Activated naive CD8-positive, alpha-beta T cell treated with anti-CD3 and anti-CD28 coated beads, Interleukin-2, amount 50 U/mL, for 16 hours (primary cell): Measurements from ENCODE around the gene CPN2.

ENCODE experiments used
- DNase-seq: peaks from one replicate; pipeline ENCODE4 v3.0.0-alpha.2; 2020; ENCODE audit warnings: low read depth, low spot score

The CPN2 gene

DNA sequence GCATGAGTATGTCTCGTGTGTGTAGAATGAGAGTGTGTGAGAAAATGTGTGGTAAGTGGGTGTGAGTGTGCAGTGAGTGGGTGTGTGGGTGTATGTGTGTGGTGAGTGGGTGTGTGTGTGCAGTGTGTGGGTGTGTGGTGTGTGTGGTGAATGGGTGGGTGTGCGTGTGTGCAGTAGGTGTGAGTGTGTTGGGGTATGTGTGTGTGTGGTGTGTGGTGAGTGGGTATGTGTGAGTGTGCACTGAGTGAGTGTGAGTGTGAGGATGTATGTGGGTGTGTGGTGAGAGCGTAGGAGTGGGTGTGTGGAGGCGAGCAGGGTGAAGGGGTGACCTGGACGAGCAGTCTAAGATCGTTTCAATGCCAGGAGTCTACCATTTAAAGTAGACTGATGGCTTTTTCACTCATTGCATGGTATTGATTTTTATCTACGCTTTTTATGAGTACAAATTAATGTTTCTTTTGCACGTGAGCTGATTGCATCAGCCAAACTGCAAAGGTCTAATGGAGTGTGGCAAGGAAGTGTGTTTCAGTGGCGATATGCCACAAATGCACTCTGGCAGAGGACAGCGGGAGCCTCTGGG, 1.6 kb upstream of the CPN2 start:
- no peak for DNase-seq

DNA sequence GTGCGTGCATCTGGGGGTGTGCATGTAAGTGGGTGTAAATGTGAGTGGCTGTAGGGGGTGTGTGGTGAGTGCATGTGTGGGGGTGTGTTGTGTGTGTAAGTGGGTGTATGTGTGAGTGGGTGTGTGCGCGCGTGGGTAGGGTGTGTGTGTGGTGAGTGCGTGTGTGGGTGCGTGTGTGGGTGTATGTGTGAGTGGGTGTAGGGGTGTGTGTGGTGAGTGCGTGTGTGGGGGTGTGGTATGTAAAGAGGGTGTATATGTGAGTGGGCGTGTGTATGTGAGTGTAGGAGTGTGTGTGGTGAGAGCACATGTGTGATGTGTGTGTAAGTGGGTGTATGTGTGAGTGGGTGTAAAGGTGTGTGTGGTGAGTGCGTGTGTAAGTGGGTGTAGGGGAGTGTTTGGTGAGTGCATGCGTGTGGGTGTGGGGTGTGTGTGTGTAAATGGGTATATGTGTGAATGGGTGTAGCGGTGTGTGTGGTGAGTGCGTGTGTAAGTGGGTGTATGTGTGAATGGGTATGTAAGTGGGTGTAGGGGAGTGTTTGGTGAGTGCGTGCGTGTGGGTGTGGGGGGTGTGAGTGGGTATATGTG, 916 bp upstream of the CPN2 start:
- DNase-seq, result no peak

DNA sequence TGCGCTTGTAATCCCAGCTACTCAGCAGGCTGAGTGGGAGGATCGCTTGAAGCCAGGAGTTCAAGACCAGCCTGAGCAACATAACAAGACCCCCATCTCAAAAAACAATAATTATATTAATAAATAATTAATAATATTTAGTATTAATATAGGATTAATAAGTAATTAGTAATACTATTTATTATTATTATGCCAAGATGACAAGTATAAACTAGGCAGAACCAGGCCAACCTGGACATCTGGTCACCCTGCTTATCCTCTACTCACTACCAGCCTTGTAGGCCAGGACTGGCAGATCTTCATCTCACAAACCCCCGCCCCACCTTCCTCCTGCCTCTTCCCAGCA, 429 bp downstream of the CPN2 start:
- DNase-seq, result no peak

DNA sequence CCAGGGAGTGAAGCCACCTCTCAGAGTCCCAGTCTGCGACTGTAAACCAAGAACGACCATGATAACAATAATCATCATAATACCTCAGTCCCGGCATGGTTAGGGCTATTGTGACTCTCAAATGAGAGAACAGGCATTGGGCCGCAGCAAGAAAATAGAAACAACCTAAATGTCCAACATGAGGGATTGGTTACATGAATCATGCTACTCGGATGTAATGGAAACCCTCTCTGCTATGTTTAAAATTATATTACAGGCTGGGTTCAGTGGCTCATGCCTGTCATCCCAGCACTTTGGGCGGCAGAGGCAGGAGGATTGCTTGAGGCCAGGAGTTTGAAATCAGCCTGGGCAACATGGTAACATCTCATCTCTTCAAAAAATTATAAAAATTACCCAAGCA, 2.8 kb downstream of the CPN2 start:
- no peak for DNase-seq

DNA sequence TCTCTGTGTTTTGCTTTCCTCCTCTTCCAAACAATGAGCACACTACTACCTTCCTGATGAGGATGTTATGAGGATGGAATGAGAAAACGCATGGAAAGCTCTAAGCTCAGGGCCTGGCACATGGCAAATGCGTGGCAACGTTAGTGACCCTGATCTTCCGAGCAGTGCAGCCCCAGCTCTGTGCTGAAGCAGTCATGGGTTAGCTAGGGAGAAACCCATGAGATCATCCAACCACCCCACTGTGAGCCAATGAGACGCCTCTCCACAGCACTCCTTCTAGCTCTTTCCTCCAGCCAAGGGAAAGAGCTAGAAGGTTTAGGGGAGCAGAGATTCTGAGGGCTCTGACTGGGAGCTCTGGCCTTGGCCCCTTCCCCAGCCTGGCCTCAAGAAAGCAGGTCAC, 4.5 kb downstream of the CPN2 start:
- DNase-seq, result no peak

DNA sequence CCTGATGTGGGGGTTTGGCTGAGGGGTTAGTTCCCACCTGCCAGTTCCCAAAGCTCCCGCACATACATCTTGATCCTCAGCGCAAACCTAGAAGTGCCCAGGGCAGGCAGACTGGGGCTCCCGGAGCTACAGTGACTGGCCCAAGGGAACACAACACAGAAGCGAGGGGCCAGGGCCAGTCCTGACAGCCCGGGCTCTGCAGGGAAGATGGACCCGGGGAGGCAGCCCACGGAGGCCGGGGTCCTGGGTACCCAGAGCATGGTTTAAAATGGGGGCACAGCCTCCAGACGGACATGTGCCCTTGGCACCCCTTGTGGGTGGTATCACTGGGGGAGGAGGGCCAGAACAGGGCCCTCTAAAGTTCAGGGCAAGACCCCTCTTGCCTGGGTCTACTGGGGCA, 5.1 kb downstream of the CPN2 start:
- no peak for DNase-seq

DNA sequence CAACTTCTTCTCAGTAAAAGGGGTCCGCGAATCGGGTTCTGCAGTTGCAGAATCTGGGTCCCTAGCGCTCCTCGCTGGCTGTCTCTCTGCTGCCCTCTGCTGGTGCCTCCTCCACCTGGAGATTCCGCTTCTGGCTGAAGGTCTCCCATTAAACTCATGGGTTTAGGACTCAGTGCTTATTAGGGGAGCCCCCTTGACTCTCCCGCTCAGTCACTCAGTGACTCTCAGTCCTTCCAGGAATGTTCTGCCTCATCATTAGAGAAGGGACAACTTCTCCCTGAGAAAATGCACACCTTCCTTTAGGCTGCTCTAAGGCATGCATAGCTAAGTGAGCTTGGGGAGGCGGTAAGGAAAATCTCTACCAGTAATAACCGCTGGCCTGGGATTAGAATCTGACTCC, 7.1 kb downstream of the CPN2 start:
- peak; percentile 44 for DNase-seq

DNA sequence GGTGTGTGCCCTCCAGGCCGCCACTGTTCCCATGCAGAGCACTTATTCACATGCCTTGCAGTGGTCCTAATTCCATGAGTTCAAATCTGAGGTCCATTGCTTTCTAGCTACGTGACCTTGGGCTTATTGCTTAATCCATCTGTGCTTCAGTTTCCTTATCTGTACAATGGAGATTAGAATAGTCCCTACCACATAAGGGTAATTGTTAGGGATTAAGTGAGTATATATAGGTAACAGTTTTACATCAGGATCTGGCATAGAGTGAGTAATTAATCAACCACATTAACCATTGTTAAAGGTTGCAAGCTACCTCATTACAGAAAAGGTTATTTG, 7.6 kb downstream of the CPN2 start:
- DNase-seq, result no peak

DNA sequence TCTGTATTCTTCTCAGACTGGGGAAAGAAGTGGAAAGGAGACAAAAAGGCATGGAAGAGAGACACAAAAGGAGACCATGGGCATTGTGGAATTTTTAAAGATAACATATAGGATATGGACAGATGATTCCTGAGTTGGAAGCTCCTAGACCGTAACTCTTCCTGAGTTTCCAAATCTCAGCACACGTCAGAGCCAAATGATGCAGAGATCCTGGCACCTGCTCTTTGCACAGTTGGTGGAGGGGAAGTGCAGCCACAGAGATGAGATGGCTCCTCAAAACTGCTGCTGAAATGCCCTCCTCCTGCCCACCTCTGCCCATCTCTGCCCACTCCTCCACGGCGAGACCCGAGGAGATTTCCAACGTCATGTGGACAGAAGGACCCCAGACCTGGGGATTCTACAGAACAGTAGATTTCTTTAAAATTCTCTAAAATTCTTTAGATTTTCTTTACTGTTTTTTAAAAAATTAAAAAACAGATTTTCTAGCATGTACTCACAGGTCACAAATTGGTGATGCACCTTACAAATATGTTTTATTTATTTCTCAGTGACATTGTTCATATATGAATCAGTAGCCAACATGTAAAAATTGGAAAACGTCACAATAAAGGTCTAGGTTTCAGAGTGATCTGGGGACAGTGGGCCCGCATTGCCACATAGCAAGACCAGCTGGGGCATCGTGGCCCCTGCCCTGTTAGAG, 8.1 kb downstream of the CPN2 start:
- no peak for DNase-seq

DNA sequence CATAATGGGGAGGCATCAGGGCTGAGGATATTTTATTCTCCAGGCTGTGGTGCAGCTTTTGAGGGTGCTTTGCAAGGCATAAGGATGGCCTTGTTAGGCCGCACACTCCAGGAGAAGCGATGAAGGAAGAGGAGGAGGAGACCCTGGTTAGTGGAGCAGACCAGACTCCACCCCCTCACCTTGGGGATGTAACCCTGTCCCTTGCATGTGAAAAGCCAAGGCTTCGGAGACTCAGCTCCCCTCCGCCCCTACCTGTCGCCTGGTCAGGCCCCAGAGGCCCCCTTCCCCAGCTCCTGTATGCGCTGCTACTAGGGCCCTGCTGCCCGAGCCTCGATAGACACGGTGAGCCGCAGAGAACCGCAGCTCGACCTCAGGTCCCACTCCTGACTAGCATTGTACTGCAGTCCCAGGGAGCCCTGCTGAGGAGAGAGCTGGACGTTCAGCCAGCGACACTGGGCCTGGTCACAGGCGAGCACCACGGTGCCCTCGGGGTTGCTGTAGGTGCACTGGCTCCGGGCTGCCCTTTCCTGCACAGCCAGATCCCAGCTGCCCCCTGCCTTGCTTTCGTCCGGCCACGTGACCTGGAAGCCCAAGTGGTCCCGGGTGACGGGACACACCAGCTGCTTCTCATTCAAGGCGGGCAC, 10.2 kb downstream of the CPN2 start:
- no peak for DNase-seq

DNA sequence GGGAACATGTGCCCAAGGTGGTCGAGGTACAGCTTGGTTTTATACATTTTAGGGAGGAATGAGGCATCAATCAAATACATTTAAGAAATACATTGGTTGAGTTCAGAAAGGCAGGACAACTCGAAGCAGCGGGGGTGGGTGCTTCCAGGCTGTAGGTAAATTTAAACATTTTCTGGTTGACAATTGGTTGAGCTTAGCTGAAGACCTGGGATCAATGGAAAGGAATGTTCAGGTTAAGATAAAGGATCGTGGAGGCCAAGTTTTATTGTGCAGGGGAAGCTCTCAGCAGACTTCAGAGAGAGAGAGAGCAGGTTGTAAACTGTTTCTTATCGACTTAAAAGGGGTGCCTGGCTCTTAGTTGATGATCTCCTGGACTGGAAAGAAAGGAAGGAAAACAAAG, 11.3 kb downstream of the CPN2 start:
- DNase-seq, result no peak

DNA sequence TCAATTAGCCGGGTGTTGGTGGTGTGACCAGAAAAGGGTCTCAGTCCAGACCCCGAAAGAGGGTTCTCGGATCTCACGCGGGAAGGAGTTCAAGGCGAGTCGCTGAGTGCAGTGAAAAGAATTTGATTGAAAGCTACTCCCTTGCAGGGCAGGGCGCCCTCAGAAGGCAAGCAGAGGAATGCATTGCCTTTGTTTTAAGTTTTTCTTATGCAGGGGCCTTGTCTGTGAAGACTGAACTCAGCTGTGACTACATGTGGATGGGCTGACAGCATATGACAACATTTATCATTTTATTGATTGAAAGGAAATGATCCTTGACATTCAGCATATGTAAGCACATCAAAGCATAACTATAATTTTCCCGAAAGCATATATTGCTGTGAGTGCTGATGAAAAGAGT, 11.8 kb downstream of the CPN2 start:
- DNase-seq, result no peak

DNA sequence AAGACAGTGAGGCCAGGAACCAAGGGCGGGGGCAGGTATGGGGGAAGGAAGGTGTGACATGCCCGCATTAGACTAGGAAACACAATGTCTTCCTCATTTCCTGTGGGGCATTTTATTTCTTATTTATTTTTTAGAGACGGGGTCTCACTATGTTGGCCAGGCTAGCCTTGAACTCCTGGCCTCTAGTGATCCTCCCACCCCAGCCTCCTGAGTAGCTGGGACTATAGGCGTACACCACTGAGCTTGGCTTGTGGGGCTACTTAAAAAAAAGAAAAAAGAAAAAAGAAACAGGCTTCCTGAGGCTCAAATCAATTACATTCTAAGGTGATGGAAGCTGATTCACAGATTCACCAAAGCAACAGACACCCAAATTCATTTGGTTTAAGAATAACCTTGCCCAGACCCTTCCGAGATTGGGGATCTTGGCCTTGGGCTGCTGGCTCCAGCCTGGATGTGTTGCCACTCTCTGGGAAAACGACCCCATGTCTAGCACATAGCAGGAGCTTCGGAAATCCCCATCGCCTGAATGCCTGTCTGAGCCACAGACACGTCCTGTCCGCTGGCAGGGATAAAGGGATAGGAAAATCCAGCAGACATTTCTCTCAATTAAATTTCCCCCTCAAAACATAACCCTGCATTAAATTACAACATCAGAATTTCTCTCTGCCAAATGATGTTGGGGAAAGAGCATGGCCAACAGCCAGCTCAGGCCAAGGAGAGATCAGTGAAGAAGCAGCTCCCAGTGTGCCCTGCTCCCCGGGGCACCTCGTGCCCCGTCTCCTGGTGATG, 13.0 kb downstream of the CPN2 start:
- no peak for DNase-seq

DNA sequence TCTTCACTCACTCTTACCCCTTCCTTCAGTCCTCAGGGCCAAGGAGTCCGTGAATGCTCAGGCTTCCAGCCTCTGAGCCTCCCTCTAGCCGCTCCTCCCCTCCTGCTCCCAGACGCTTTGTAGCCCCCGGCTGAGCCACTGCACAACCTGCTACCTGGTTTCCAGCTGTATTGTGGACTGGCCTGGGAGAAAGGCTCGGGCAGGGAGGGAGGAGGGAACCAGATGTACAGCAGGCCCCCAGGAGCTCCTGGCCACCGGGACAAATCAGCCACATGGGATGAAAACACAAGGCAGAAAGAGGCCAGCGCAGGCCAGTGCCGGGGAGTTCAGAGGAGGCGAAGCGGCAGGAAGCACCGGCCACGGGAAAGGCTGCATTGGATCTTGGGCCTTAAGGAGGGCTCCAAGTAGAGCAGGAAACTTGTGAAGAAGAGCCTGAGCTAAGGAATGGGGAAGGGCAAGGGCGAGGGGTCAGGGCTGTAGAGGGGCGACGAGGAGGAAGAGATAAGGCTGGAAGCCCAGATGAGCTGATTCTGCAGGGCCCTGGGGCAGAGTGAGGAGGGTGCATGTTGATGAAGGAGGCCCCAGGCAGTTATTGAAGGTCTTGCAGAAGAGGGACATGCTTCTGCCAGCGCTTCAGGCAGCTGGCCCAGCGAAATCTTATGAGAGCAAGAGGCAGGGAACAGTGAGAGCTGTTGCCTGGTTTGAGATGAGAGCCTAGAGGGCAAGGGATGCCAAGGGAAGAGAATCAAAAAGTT, 14.3 kb downstream of the CPN2 start:
- no peak for DNase-seq

DNA sequence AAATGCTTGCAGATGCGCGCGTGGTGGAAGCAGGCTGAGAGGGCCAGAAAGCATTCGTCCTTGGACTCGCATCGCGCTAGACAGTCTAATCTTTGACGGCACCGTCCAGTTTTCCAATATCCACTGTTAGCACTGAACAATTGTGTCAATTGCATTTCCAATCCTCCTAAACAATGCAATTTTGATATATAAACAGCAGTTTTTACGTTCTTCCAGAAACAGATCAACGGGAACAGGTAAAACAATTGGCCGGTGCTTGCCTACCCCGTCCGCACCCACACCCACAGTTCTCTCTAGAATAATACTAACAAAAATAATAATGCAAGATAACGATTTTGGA, 17.2 kb downstream of the CPN2 start:
- no peak for DNase-seq

DNA sequence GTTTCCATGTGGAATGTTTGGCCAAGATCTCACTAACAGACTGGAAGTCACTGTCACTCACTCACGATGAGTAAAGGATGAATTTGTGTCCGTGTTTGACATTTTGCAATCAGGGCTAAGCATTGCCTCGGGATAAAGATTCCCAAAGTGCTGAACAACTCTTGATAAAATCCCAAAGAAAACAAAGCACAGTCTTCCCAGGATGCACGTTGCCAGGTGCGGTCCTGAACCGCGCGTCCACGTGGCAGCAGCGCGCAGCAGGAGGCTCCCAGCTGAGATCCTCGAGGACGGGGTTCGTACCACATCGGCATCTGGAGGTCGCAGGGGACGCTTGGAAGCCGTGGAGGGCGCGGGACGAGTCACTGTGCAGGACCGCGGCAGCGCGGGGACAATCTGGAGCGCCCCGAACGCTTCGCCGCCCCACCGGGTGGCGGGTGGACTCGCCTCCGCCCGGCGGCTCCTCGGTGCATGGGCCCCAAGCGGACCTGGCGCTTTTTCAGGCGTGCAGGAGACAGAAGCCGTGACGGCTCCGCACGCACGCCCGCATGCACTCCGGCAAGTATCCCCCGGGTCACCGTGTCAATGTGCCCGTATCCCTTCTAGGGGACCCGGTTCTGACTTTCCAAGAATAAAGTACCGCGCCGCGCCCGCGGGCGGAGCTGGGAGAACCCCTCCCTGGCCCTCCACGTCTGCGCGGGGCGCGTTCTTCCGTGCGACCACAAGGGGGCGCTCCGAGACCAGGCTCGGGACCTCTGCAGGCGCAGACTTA, 17.7 kb downstream of the CPN2 start:
- DNase-seq, result peak; percentile 76

DNA sequence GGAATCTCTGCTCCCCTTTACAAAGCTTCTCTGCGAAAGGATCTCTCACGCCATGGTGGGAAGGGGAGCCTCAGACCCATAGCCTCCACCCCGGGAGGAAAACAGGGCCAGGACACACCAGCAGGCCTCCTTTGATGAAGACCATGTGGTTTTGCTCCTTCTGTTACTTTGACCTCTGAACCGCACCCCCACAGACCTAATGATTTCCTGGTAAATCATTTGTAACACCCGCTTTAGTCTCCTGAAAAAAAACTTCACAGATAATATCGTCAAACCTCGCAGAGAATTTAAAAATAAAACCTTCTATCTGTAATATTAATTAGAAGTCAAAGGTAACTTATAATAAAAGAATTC, 18.3 kb downstream of the CPN2 start:
- DNase-seq, result no peak

DNA sequence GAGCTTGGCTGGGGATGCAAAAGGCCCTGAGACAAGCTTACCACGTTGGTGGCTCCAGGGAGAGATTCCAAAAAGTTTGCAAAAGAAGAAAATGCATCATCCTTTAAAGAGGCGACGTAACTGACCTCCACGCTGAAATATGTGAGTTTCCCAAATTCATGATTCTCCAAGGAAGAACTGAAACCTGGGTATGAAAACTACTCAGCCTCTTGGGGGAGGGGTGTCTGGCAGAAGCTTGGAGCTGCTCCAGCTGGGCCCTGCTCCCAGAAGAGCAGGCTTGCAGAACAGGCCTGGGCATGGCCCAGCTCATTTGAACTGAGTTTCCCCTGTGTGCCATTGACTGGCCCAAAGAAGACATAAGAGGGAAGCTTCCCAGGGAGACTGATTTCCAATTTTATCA, 20.5 kb downstream of the CPN2 start:
- DNase-seq, result no peak

DNA sequence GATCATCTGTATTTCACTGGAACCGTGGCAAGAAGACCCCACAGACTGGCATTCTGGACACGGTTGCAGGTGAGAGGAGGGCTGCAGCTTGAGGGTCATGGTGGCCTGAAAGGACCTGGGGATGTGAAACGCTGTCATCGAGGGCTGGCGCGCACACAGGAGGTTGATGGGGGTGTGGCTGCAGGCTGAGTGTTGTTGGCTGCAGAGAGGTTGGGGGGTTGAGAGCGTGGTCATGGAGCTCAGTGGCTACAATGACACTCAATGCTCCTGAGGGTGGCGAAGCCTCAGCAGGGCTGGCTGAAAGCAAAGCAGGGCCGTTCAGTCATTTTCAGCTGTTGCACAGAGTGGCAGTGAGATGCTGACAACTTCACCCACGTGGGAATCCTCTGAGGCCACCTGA, 21.0 kb downstream of the CPN2 start:
- DNase-seq, result no peak

DNA sequence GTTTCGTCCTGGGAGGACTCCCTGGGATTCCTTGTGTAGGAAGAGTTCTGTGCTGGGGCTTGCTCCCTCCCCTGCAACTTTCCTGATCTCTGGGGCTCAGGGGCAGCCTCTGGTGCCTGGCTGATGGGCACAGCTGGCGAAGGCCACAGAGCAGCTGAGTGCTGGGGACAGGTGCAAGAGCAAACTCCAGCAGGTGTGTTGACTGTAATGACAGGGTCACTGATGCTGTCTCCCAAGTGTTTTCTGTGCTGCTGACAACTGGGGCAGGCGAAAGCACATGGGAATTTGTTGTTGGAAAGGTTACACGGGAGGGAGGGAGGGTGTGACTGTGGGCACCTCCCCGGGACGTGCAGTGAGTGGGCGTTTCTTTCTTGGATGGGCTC, 21.6 kb downstream of the CPN2 start:
- DNase-seq, result no peak

DNA sequence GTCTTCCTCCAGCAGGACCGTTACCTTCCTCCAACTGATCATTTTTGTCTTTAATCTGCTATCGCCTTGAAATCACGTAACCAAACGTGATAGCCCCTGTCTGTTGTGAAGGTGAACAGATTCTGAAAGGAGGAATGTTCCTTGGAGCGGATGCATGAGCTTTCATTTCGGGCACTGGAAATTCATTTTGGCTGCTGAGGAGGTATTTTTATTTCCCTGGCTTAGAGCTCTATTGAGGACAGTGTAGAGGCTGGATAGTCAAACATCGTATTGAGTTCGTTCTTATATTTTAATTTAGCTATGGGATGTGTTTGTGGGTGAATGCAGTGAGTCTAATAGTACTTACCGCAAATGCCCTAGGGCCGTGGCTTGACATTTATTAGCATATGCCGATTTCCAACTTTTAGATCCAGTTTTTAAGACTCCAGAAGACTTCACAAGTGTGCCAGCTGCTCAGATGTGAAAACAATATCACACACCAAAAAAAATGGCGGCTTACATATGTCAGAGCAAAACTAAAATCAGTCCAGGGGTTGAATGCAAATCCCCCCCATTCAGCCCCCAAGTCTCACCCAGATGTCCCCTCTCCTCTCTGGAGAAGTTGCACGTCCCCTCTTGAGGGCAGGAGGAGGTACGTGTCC, 22.1 kb downstream of the CPN2 start:
- DNase-seq, result no peak
